Fibroblast of skin of abdomen (primary cell): ENCODE data around the gene PLK1.

ENCODE experiments used
- DNase-seq: peaks from one replicate; pipeline ENCODE4 v3.0.0-alpha.2; 2013

The PLK1 gene

DNA sequence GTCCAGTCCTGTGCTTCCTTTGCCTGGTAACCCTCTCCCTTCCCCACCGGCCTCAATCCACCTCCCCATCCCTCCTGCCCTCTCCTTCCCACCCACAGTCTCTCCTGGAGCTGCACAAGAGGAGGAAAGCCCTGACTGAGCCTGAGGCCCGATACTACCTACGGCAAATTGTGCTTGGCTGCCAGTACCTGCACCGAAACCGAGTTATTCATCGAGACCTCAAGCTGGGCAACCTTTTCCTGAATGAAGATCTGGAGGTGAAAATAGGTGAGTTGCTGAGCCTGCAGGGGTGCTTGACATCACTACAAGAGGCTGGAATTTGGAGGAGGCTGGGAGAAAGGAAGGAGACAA lies 1.3 kb downstream of the PLK1 start:
- DNase-seq, result no peak

- DNase-seq, result peak; percentile 14
Measured at GRCh38 chr16:23682181-23682580, 3.5 kb downstream of the PLK1 start.

GRCh38 chr16:23683487-23683886 lies 4.8 kb downstream of the PLK1 start:
- DNase-seq, result no peak

- no peak for DNase-seq
Measured at GRCh38 chr16:23687034-23687808, 8.5 kb downstream of the PLK1 start.

DNA sequence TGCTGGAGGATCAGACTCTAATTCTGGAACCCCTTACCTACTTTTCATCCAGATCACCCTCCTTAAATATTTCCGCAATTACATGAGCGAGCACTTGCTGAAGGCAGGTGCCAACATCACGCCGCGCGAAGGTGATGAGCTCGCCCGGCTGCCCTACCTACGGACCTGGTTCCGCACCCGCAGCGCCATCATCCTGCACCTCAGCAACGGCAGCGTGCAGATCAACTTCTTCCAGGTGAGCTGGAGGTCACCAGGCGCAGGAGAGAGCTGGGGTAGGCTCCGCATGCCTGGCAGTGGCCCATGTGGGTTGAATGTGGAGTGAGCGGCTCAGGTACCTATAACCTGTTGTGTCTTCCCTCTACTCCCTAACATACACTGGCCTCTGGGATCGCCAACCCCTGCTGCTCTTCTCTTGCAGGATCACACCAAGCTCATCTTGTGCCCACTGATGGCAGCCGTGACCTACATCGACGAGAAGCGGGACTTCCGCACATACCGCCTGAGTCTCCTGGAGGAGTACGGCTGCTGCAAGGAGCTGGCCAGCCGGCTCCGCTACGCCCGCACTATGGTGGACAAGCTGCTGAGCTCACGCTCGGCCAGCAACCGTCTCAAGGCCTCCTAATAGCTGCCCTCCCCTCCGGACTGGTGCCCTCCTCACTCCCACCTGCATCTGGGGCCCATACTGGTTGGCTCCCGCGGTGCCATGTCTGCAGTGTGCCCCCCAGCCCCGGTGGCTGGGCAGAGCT lies 10.9 kb downstream of the PLK1 start:
- DNase-seq, result no peak

- DNase-seq, result no peak
Measured at GRCh38 chr16:23690771-23691482, 12.2 kb downstream of the PLK1 start.

- no peak for DNase-seq
Measured at GRCh38 chr16:23691483-23692189, 12.9 kb downstream of the PLK1 start.

- no peak for DNase-seq
Measured at GRCh38 chr16:23692190-23692837, 13.6 kb downstream of the PLK1 start.

DNA sequence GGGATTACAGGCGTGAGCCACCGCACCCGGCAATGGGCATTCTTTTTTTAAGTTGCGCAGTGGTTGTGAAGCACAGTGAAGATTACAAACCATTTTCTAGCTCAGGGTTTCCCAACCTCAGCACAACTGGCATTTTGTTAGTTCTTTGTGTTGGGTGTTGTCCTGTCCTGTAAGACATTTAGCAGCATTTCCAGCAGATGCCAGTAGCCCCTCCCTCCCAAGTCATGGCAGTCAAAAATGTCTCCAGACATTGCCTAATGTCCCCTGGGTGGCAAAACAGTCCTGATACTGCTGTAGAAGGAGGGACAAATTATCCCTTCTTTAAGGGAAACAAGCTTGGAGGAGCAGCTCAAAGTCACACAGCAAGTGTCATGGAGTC lies 15.6 kb downstream of the PLK1 start:
- no peak for DNase-seq

GRCh38 chr16:23694644-23695373 lies 16.1 kb downstream of the PLK1 start:
- DNase-seq, result peak; percentile 23

DNA sequence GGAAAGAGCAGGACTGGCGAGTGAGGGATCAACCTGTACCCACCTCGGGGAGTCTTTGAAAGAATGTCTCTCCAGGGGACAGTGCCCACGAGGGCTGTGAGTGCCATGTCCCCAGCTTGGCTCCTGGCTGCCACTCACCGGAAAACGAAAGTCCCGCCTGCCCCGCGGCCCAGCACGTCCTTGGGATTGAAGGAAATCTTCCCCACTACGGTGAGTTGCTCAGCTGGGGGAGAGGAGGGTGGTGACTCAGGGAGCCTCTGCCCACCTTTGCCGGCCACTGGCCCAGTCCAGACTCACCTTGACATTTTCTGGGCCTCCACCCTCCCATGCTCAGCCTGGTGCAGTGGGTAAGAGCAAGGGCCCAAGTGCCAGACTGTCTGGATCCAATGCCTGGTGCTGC lies 17.1 kb downstream of the PLK1 start:
- no peak for DNase-seq

DNA sequence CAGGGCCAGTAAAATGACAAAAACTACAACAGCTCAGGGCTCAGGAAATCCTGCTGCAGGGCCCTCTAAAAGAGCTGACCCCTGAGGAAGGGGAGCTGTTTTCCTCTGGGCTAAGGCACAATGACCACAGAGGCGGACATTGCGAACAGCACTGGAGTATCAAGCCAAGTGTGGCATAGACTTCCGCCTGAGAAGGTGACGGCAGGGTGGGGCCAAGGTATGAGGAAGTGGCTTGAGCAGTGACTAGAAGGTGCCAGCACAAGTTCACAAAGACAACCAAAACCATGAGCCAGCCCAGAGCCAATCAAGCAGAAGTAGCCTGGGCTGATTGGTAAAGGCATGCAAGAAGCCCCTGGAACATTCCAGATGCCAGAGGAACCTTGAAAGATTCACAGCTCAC lies 20.4 kb downstream of the PLK1 start:
- no peak for DNase-seq

DNA sequence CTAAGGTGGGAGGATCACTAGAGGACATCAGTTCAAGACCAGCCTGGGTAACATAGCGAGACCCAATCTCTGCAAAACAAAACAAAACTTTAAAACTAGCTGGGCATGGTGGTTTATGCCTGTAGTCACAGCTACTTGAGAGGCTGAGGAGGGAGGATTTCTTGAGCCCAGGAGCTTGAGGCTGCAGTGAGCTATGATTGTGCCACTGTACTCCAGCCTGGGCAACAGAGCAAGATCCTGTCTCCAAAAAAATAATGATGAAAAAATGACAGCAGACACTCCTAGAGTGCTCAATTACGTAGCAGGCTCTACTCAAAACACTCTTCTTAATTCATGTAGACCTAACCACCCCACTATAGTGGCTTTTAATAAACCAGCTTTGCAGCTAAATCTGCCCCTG lies 21.4 kb downstream of the PLK1 start:
- DNase-seq, result no peak

GRCh38 chr16:23700509-23700908 lies 21.8 kb downstream of the PLK1 start:
- DNase-seq, result no peak

- no peak for DNase-seq
Measured at GRCh38 chr16:23701045-23701444, 22.4 kb downstream of the PLK1 start.

DNA sequence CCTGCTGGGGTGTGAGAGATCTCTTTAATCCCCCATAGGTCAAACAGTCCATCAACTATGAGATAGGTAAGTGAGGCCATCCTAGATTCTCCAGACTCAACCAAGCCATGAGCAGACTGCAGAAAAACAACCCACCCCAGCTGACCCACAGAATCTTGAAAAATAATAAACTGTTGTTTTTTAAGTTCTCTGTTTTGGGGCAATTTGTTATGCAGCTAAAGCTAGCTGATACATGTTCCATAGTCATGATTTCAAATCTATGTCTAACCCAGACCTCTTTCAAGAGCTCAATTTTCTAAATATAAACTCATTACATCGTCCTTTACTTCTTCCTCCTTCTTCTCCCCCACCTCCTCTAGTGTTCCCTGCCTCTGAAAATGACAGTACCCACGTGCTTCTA lies 24.3 kb downstream of the PLK1 start:
- DNase-seq, result no peak

- DNase-seq, result no peak
Measured at GRCh38 chr16:23704772-23705516, 26.3 kb downstream of the PLK1 start.

GRCh38 chr16:23705517-23705902 lies 26.8 kb downstream of the PLK1 start:
- DNase-seq, result no peak

- no peak for DNase-seq
Measured at GRCh38 chr16:23706439-23706838, 27.8 kb downstream of the PLK1 start.

DNA sequence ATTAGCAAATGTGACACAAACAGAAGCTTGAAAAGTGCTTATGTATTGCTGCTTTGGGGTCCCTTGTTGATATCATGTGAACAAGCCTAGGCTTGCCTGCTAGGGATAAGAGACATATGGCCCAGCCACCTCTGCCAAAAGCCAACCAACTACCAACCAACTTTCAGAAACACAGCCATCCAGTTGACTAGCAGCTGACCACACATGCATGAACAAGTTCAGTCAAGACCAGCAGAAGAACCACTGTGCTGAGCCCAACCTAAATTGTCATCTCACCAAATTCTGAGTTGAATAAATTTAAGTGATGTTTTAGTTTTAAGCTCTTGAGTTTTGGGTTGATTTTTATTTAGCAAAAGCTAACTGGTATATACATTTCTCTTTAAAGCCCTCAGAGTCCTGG lies 30.8 kb downstream of the PLK1 start:
- no peak for DNase-seq

DNA sequence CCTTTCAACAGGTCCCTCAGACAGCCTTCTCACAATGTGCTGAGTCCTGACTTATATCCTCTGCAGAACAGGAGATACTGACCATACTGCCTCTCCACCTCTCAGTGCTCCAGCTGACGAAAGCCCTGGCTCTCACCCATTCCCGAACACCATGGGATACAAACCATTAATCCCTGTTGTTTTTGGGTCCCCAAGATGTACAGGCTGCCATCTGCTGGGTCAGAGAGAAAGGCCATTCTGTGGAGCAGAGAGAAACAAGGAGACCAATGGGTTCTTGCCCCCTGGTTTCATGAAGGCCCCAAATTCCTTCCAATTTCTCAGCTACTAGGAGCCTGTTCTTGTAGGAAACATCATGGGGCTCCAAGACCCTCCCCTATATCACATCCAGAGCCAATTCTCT lies 31.3 kb downstream of the PLK1 start:
- no peak for DNase-seq
